Stimulated activated CD4-positive, alpha-beta T cell treated with anti-CD3 and anti-CD28 coated beads, TNF-alpha, amount 100 ng/mL, for 24 hours (primary cell): ENCODE measurements around the gene CD160.
"Not testable (repeated sequence)": the region's sequence is repeated elsewhere in the genome, so short reads cannot be mapped to it uniquely, and the experiment has no call there.

Experiments
- DNase-seq, 3 experiments: peaks; one replicate each; pipeline ENCODE4 v3.0.0-alpha.2; 2020; ENCODE audit warnings: low read depth in 3 of 3

The CD160 gene

DNA sequence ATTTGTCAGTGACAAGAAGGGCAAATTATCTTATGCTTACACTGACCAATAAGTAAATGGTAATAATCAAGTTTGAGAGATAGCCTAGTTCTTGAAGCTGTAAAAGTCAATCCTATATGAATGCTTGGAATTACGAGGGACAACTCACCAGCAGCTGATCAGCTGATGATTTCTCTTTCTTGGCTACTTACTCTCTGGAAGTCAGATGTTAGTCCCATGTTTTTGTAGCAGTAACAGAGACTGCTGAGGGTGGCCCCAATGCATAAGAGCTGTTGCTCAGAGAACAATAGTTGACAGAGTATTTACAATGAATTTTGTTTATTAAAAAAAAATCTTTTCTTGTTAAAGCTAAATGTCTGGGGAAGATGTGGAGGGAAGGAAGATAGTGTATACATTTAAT, 39.3 kb downstream of the CD160 start:
- no peak for DNase-seq

DNA sequence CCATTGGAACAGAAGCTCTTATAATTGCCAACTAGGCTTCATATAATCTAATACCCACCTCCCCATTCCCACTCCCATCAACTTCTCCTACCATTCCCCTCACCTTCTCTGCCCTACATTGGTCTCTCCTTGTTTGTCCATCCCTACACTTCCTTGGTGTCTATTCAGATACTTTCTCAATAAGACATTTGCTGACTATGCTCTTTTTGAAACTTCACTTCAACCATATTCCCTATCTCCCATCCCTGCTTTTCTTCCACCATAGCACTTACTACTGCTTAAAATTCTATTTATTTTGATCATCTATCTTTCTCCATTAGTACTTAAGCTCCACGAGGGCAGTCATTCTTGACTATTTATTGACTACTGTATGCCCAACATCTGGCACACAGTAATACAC, 40.4 kb downstream of the CD160 start:
- DNase-seq = no peak

DNA sequence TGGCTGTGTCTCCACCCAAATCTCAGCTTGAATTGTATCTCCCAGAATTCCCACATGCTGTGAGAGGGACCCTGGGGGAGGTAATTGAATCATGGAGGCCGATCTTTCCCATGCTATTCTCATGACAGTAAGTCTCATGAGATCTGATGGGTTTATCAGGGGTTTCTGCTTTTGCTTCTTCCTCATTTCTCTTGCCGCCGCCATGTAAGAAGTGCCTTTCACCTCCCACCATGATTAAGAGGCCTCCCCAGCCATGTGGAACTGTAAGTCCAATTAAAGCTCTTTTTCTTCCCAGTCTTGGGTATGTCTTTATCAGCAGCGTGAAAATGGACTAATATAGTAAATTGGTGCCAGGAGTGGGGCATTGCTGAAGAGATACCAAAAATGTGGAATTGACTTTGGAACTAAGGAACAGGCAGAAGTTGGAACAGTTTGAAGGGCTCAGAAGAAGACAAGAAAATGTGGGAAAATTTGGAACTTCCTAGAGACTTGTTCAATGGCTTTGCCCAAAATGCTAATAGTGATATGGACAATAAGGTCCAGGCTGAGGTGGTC, 41.2 kb downstream of the CD160 start:
- DNase-seq = not testable (repeated sequence)

DNA sequence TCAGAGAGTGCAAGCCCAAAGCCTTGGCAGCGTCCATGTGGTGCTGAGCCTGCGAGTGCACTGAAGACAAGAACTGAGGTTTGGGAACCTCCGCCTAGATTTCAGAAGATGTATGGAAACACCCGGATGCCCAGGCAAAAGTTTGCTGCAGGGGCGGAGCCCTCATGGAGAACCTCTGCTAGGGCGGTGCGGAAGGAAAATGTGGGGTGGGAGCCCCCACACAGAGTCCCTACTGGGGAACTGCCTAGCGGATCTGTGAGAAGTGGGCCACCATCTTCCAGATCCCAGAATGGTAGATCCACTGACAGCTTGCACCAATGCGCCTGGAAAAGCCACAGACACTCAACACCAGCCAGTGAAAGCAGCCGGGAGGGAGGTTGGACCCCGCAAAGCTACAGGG, 42.2 kb downstream of the CD160 start:
- DNase-seq = not testable (repeated sequence)

DNA sequence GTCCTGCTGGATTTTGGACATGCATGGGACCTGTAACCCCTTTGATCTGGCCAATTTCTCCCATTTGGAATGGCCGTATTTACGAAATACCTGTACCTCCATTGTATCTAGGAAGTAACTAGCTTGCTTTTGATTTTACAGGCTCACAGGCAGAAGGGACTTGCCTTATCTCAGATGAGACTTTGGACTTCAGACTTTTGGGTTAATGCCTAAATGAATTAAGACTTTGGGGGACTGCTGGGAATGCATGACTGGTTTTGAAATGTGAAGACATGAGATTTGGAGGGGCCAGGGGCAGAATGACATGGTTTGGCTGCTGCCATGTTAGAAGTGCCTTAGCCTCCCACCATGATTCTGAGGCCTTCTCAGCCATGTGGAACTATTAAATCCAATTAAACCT, 42.7 kb downstream of the CD160 start:
- DNase-seq = not testable (repeated sequence)

DNA sequence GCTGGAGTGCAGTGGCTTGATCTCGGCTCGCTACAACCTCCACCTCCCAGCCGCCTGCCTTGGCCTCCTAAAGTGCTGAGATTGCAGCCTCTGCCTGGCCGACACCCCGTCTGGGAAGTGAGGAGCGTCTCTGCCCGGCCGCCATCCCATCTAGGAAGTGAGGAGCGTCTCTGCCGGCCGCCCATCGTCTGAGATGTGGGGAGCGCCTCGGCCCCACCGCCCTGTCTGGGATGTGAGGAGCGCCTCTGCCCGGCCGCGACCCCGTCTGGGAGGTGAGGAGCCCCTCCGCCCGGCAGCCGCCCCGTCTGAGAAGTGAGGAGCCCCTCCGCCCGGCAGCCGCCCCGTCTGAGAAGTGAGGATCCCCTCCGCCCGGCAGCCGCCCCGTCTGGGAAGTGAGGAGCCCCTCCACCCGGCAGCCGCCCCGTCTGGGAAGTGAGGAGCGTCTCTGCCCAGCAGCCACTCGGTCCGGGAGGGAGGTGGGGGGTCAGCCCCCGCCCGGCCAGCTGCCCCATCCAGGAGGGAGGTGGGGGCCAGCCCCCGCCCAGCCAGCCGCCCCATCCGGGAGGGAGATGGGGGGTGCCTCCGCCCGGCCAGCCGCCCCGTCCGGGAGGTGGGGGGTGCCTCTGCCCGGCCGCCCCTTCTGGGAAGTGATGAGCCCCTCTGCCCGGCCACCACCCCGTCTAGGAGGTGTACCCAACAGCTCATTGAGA, 45.1 kb downstream of the CD160 start:
- DNase-seq = not testable (repeated sequence)

DNA sequence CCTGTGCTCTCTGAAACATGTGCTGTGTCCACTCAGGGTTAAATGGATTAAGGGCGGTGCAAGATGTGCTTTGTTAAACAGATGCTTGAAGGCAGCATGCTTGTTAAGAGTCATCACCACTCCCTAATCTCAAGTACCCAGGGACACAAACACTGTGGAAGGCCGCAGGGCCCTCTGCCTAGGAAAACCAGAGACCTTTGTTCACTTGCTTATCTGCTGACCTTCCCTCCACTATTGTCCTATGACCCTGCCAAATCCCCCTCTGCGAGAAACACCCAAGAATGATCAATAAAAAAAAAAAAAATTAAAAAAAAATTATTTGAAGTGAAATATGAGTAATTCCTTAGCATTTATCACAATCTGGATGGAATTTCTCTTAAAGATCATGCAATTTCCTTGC, 45.8 kb downstream of the CD160 start:
- DNase-seq = not testable (repeated sequence)

DNA sequence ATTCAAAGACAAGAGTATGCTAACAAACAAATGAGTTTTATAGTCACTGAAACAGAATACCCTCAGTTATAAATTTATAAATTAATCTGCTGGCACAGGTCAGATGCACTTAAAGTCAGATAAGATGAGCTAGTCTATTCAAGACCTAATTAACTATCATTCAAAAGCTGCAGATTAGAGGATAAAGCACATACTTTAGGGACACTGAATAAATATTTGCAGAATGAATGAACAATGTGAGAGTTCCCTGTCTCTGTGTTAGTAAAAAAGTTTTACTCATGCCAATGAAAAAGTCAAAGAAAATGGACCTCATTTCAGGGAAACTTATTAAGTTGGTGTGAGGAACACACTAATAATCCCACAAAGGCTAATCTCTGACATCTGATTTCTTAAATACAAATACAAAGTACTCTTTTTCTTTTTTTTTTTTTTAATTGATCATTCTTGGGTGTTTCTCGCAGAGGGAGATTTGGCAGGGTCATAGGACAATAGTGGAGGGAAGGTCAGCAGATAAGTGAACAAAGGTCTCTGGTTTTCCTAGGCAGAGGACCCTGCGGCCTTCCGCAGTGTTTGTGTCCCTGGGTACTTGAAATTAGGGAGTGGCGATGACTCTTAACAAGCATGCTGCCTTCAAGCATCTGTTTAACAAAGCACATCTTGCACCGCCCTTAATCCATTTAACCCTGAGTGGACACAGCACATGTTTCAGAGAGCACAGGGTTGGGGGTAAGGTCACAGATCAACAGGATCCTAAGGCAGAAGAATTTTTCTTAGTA, 46.5 kb downstream of the CD160 start:
- not testable (repeated sequence) for DNase-seq

DNA sequence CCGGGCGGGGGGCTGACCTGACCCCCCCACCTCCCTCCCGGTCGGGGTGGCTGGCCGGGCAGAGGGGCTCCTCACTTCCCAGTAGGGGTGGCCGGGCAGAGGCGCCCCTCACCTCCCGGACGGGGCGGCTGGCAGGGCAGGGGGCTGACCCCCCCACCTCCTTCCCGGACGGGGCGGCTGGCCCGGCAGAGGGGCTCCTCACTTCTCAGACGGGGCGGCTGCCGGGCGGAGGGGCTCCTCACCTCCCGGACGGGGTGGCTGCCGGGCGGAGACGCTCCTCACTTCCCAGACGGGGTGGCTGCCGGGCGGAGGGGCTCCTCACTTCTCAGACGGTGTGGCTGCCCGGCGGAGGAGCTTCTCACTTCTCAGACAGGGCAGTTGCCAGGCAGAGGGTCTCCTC, 47.6 kb downstream of the CD160 start:
- DNase-seq = not testable (repeated sequence)

DNA sequence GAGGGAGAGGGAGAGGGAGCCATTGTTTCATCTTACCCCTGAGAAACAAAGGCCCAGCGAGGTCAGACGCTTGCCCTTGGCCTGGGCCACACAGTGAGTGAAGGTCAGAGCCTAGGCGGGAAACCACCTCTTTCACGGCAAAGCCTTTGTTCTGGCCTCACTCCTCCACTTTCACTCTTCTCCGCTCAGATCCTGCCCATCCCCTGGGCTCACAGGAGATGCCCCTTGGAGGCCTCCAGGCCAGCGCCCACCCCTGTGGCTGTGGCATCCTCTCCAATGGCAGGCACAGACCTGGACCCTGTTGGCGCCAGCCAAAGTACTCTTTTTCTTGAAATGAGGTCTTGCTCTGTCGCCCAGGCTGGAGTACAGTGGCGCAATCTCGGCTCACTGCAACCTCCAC, 48.7 kb downstream of the CD160 start:
- not testable (repeated sequence) for DNase-seq

DNA sequence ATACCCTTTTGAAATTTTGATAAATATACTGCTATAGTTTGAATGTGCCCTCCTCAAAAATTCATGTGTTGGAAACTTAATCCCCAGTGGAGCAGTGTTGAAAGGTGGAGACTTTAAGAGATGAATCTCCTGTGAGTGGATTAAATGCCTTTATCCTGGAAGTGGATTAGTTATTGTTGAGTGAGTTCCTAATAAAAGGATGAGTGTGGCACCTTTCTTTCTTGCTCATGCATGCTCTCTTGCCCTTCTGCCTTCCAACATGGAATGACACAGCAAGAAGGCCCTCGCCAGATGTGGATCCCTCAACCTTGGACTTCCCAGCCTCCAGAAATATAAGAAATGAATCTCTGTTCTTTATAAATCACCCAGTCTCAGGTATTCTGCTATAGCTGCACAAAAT, 51.8 kb downstream of the CD160 start:
- DNase-seq = no peak

DNA sequence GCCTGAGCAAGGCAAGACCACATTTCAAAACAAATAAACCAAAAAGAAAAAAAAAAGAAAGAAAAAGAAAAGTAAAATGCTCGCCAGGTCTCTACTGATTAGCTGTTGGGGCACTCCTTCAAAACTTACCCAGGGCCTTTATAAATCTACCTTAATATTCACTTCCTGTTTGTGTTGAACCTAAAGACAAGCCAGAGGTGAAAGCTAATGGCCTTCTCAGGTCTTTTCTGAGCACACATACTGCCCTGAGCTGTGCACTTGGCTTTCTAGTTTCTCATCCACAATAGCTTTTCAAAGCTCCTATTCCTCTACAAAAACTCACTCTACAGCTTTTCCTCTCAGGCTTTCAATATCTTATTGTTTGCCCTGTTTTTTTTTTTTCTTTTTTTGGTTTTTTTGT, 54.1 kb downstream of the CD160 start:
- DNase-seq = no peak

DNA sequence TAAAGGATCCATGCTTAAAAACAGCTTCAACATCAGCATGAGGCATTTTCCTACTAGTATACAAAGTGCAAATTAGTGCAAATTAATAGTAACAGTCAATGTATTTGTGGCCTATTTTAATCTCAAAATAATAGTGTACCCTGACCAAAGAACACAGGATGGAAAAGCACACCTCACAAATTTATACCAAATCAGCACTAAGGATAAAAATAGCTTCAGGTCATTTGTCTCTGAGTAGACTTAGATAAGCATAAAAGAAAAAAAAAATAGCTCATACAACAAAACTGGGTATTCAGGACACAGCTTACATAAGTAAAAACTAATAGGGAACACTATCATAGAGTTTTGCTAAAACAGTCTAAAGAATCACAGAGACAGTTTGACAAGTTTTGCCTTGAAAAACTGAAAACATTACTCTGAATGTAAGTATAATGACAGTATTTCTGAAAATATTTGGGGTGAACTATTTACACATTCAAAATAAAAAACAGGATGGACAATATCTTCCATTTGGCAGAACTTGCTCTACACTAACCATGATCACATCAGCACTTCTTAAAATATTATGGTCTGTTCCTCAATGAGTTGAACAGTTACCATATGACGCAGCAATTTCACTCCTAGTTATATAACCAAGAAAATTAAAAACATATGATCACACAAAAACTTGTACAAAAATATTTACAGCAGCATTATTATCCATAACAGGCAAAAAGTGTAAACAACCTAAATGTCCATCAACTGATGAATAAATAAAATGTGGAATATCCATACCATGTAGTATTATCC, 58.3 kb downstream of the CD160 start:
- DNase-seq = no peak

DNA sequence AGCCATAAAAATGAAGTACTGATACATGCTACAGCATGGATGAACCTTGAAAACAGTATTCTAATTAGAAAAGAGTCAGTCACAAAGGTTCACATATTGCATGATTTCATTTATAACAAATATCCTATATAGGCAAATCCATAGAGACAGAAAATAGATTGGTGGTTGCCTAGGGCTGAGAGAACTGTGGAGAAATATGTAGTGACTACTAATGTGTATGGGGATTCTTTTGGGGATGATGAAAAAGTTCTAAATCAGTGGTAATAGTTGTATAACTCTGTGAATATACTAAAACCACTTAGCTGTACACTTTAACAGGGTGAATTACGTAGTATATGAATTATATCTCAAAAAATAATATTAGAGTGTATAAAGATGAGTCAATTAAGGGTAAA, 58.8 kb downstream of the CD160 start:
- DNase-seq = no peak

DNA sequence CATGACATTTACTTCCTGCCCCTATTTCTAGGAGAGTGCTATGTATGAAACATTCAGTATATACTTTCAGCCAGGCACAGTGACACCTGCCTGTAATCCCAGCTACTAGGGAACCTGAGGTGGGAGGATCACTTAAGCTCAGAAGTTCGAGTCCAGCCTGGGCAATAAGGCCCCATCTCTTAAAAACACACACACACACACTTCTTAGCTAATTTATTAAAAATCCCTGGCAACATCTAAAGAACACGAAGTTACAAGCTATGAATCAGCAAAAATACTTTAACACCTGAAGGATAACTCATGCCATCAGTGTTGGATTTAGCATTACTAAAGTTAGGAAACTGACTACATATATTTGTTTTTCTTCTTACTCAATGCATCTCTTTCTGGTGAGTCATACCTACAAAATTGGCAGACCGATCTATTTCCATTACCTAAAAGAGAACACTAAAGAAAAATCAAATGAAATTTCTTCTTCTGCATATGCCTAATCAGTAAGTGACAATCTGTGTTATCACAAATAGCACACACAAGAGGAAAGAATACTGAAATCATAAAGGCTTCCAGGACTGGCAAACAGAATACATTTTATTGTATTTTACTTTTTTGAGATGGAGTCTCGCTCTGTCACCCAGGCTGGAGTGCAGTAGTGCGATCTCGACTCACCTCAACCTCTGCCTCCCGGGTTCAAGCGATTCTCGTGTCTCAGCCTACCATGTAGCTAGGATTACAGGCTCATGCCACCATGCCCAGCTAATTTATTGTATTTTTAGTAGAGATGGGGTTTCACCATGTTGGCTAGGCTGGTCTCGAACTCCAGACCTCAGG, 63.2 kb downstream of the CD160 start:
- DNase-seq = no peak

DNA sequence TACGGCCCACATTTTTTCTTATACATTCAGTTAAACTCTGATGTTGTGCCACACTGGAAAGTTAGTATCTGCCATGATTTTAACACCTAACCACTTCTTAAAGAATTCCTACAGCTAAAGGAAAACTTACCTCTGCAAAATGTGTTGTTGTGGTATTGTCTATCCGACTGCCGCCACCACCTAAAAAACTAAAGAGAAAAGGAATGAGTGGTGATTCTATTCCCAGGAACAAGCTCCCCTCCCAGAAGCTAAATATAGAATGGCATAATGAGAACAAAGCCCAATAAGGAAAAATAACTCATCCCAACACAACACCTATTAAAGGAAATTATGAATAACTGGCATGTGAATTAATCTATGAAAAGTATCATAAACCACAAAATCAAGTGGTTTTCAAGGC, 65.1 kb downstream of the CD160 start:
- DNase-seq = no peak

DNA sequence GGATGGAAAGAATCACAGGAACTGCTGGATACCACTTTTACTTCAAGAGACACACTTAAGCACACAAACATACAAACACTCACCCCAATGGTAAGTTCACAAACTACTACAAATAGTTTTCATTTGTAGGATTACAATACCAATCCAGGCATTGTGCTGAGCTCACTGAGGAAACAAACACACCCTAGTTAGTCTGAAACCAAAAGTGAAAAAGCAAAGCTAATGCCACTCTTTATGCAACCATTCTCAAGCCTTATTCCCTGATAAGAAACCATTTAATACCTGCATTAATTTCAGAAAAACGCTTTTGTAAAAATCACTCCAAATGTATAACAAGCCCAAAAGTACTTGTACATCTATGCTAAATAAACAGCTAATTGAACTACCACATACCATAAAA, 66.2 kb downstream of the CD160 start:
- DNase-seq = no peak

DNA sequence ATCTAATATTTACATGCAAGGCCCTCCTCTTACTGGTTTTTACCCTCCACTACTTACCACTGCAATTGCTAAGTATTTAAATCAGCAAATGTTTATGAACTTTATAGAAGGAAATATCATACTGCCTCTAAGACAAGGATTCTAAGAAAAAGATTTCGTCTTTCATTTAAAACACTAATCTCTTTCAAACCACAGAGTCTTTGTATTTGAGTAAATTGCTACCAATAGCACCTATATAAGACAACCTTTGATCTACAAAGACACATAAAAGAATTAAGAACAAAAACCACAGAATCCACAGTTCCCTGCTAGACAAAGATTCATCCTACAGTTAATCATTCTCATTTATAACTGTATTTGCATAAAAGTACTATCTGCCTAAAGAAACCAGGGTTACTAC, 67.0 kb downstream of the CD160 start:
- DNase-seq = no peak

DNA sequence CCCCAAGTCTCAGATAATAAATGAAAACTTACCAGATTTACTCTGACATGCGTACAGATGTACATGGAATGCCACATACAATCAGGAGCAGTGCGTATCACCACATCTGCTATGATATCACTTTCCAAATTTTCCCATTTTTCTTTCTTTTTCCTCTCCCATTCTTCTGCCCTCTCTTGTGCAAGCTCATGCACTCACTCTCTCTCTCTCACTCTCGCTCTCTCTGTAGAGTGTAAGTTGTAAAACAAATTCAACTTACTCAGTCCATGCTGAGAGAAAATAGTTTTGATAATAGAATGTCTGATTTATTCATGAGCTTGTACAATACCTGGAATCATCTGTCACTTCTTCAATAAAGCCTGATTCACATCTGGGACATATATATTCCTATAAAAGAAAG, 69.3 kb downstream of the CD160 start:
- DNase-seq = no peak
